HEK293 (cell line): ENCODE measurements around the gene GCC2.

Experiments
- CTCF ChIA-PET: fragments of 350-600 bp; formaldehyde crosslinking; extraction: SDS; loops from one replicate; lab custom pipeline; 2021; ENCODE audit warnings: antibody characterized with exemption; lab: Yijun Ruan, JAX
- POLR2A ChIA-PET: fragments of 300-600 bp; formaldehyde crosslinking; extraction: SDS; loops from one replicate; lab custom pipeline; 2020; ENCODE audit warnings: antibody characterized with exemption, inconsistent platforms; lab: Yijun Ruan, JAX
- H3K27ac ChIP-seq: fragments of 200-500 bp; sonication (Bioruptor generic); 2 replicates; pipeline ENCODE4 v1.5.1; 2014; ENCODE audit warnings: low read depth, low read length, control low read depth, inconsistent platforms; ENCODE audit errors: extremely low read depth
- H3K36me3 ChIP-seq, 2 experiments: fragments of 200-500 bp in 1 of 2; sonication (Bioruptor generic) in 1 of 2; 1 replicate in 1 of 2; 2 replicates in 1 of 2; pipeline ENCODE4 v1.5.1; 2014 to 2017; ENCODE audit warnings: inconsistent platforms in 2 of 2, low read length in 2 of 2; ENCODE audit not compliant: control insufficient read depth in 2 of 2, insufficient read depth in 1 of 2
- H3K4me1 ChIP-seq: fragments of 200-500 bp; sonication (Bioruptor generic); 2 replicates; pipeline ENCODE4 v1.5.1; 2014; ENCODE audit warnings: mild to moderate bottlenecking, low read length, inconsistent platforms; ENCODE audit not compliant: control insufficient read depth, insufficient read depth
- H3K4me3 ChIP-seq: 2 replicates; pipeline ENCODE4 v1.5.1; 2011; ENCODE audit warnings: low read depth, mild to moderate bottlenecking, control low read depth, low read length, moderate library complexity
- H3K9me3 ChIP-seq: fragments of 200-500 bp; sonication (Bioruptor generic); 2 replicates; pipeline ENCODE4 v1.5.1; 2014; ENCODE audit warnings: low read depth, low read length, inconsistent platforms; ENCODE audit not compliant: control insufficient read depth, insufficient read depth
- HOXD13 ChIP-seq: sonication (generic); formaldehyde crosslinking; IDR thresholded peaks from 2 replicates; pipeline ENCODE4 v1.8.0; 2022; ENCODE audit warnings: missing genetic modification reagents, borderline replicate concordance
- KLF8 ChIP-seq: fragments of 450-650 bp; formaldehyde crosslinking; IDR thresholded peaks from 2 replicates; pipeline ENCODE4 v1.5.1; 2016; ENCODE audit warnings: missing biosample characterization, missing genetic modification characterization
- ZNF114 ChIP-seq: fragments of 450-650 bp; formaldehyde crosslinking; IDR thresholded peaks from 2 replicates; pipeline ENCODE4 v1.5.0; 2017; ENCODE audit warnings: missing biosample characterization, missing genetic modification characterization
- ZNF2 ChIP-seq: fragments of 450-650 bp; formaldehyde crosslinking; IDR thresholded peaks from 2 replicates; pipeline ENCODE4 v1.5.1; 2016; ENCODE audit warnings: missing biosample characterization, missing genetic modification characterization
- ZNF221 ChIP-seq: fragments of 450-650 bp; formaldehyde crosslinking; IDR thresholded peaks from 2 replicates; pipeline ENCODE4 v1.5.1; 2017; ENCODE audit warnings: missing biosample characterization, missing genetic modification characterization, borderline replicate concordance
- ZNF239 ChIP-seq: fragments of 450-650 bp; formaldehyde crosslinking; IDR thresholded peaks from 2 replicates; pipeline ENCODE4 v1.5.1; 2016; ENCODE audit warnings: missing biosample characterization, missing genetic modification characterization
- ZNF621 ChIP-seq: fragments of 450-650 bp; formaldehyde crosslinking; IDR thresholded peaks from 2 replicates; pipeline ENCODE4 v1.5.1; 2017; ENCODE audit warnings: missing biosample characterization, missing genetic modification characterization
- ZNF629 ChIP-seq: fragments of 450-650 bp; formaldehyde crosslinking; IDR thresholded peaks from 2 replicates; pipeline ENCODE4 v1.5.1; 2017; ENCODE audit warnings: missing biosample characterization, missing genetic modification characterization
- TF ChIP-seq, protein P1 (sequence below): fragments of 450-650 bp; formaldehyde crosslinking; IDR thresholded peaks from 2 replicates; pipeline ENCODE4 v1.5.1; 2016; ENCODE audit warnings: missing biosample characterization, missing genetic modification characterization
- TF ChIP-seq, protein P2 (sequence below): fragments of 450-650 bp; formaldehyde crosslinking; IDR thresholded peaks from 2 replicates; pipeline ENCODE4 v1.5.0; 2017; ENCODE audit warnings: missing biosample characterization, missing genetic modification characterization, borderline replicate concordance
- TF ChIP-seq, protein P3 (sequence below): fragments of 450-650 bp; formaldehyde crosslinking; IDR thresholded peaks from 2 replicates; pipeline ENCODE4 v1.5.1; 2016; ENCODE audit warnings: missing biosample characterization, missing genetic modification characterization, borderline replicate concordance
- TF ChIP-seq, protein P4 (sequence below): fragments of 450-650 bp; formaldehyde crosslinking; IDR thresholded peaks from 2 replicates; pipeline ENCODE4 v1.5.1; 2016; ENCODE audit warnings: missing biosample characterization, missing genetic modification characterization, borderline replicate concordance
- TF ChIP-seq, protein P5 (sequence below): fragments of 450-650 bp; formaldehyde crosslinking; IDR thresholded peaks from 2 replicates; pipeline ENCODE4; 2016; ENCODE audit warnings: missing biosample characterization, missing genetic modification characterization

Gene GCC2

DNA sequence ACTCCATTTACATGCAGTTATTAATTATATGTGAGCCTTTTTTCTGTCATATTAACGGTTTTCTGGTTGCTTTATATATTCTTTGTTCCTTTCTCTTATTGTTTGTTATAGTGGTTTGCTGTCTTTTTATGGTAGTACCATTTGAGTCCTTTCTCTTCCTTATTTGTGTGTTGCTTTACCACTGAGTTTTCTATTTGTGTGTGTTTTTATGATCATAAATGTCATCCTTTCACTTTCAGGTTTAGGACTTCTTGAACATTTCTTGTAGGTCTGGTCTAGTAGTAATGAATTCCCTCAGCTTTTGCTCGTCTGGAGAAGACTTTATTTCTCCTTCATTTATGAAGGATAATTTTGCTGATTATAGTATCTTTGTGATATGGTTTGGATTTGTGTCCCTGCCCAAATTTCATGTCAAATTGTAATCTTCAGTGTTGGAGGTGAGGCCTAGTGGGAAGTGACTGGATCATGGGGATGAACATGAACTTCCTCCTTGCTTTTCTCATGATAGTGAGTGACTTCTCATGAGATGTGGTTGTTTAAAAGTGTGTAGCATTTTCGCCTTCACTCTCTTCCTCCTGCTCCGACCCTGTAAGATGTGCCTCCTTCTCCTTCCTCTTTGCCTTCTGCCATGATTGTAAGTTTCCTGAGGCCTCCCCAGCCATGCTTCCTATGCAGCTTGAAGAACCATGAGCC lies 11.5 kb downstream of the GCC2 start (continued):
- TF ChIP-seq, protein P1, sequence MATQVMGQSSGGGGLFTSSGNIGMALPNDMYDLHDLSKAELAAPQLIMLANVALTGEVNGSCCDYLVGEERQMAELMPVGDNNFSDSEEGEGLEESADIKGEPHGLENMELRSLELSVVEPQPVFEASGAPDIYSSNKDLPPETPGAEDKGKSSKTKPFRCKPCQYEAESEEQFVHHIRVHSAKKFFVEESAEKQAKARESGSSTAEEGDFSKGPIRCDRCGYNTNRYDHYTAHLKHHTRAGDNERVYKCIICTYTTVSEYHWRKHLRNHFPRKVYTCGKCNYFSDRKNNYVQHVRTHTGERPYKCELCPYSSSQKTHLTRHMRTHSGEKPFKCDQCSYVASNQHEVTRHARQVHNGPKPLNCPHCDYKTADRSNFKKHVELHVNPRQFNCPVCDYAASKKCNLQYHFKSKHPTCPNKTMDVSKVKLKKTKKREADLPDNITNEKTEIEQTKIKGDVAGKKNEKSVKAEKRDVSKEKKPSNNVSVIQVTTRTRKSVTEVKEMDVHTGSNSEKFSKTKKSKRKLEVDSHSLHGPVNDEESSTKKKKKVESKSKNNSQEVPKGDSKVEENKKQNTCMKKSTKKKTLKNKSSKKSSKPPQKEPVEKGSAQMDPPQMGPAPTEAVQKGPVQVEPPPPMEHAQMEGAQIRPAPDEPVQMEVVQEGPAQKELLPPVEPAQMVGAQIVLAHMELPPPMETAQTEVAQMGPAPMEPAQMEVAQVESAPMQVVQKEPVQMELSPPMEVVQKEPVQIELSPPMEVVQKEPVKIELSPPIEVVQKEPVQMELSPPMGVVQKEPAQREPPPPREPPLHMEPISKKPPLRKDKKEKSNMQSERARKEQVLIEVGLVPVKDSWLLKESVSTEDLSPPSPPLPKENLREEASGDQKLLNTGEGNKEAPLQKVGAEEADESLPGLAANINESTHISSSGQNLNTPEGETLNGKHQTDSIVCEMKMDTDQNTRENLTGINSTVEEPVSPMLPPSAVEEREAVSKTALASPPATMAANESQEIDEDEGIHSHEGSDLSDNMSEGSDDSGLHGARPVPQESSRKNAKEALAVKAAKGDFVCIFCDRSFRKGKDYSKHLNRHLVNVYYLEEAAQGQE (tag by site-specific recombination) = no peak
- TF ChIP-seq ZNF629 (no peak), HOXD13 (CRISPR knock-in tag) (no peak), ZNF114 (tag by site-specific recombination) (no peak), ZNF621 (no peak), ZNF221 (tag by site-specific recombination) (no peak)
- TF ChIP-seq, protein P2, sequence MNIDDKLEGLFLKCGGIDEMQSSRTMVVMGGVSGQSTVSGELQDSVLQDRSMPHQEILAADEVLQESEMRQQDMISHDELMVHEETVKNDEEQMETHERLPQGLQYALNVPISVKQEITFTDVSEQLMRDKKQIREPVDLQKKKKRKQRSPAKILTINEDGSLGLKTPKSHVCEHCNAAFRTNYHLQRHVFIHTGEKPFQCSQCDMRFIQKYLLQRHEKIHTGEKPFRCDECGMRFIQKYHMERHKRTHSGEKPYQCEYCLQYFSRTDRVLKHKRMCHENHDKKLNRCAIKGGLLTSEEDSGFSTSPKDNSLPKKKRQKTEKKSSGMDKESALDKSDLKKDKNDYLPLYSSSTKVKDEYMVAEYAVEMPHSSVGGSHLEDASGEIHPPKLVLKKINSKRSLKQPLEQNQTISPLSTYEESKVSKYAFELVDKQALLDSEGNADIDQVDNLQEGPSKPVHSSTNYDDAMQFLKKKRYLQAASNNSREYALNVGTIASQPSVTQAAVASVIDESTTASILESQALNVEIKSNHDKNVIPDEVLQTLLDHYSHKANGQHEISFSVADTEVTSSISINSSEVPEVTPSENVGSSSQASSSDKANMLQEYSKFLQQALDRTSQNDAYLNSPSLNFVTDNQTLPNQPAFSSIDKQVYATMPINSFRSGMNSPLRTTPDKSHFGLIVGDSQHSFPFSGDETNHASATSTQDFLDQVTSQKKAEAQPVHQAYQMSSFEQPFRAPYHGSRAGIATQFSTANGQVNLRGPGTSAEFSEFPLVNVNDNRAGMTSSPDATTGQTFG (tag by site-specific recombination) = no peak
- TF ChIP-seq, protein P3, sequence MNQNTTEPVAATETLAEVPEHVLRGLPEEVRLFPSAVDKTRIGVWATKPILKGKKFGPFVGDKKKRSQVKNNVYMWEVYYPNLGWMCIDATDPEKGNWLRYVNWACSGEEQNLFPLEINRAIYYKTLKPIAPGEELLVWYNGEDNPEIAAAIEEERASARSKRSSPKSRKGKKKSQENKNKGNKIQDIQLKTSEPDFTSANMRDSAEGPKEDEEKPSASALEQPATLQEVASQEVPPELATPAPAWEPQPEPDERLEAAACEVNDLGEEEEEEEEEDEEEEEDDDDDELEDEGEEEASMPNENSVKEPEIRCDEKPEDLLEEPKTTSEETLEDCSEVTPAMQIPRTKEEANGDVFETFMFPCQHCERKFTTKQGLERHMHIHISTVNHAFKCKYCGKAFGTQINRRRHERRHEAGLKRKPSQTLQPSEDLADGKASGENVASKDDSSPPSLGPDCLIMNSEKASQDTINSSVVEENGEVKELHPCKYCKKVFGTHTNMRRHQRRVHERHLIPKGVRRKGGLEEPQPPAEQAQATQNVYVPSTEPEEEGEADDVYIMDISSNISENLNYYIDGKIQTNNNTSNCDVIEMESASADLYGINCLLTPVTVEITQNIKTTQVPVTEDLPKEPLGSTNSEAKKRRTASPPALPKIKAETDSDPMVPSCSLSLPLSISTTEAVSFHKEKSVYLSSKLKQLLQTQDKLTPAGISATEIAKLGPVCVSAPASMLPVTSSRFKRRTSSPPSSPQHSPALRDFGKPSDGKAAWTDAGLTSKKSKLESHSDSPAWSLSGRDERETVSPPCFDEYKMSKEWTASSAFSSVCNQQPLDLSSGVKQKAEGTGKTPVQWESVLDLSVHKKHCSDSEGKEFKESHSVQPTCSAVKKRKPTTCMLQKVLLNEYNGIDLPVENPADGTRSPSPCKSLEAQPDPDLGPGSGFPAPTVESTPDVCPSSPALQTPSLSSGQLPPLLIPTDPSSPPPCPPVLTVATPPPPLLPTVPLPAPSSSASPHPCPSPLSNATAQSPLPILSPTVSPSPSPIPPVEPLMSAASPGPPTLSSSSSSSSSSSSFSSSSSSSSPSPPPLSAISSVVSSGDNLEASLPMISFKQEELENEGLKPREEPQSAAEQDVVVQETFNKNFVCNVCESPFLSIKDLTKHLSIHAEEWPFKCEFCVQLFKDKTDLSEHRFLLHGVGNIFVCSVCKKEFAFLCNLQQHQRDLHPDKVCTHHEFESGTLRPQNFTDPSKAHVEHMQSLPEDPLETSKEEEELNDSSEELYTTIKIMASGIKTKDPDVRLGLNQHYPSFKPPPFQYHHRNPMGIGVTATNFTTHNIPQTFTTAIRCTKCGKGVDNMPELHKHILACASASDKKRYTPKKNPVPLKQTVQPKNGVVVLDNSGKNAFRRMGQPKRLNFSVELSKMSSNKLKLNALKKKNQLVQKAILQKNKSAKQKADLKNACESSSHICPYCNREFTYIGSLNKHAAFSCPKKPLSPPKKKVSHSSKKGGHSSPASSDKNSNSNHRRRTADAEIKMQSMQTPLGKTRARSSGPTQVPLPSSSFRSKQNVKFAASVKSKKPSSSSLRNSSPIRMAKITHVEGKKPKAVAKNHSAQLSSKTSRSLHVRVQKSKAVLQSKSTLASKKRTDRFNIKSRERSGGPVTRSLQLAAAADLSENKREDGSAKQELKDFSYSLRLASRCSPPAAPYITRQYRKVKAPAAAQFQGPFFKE (tag by site-specific recombination) = no peak
- TF ChIP-seq, protein P4, sequence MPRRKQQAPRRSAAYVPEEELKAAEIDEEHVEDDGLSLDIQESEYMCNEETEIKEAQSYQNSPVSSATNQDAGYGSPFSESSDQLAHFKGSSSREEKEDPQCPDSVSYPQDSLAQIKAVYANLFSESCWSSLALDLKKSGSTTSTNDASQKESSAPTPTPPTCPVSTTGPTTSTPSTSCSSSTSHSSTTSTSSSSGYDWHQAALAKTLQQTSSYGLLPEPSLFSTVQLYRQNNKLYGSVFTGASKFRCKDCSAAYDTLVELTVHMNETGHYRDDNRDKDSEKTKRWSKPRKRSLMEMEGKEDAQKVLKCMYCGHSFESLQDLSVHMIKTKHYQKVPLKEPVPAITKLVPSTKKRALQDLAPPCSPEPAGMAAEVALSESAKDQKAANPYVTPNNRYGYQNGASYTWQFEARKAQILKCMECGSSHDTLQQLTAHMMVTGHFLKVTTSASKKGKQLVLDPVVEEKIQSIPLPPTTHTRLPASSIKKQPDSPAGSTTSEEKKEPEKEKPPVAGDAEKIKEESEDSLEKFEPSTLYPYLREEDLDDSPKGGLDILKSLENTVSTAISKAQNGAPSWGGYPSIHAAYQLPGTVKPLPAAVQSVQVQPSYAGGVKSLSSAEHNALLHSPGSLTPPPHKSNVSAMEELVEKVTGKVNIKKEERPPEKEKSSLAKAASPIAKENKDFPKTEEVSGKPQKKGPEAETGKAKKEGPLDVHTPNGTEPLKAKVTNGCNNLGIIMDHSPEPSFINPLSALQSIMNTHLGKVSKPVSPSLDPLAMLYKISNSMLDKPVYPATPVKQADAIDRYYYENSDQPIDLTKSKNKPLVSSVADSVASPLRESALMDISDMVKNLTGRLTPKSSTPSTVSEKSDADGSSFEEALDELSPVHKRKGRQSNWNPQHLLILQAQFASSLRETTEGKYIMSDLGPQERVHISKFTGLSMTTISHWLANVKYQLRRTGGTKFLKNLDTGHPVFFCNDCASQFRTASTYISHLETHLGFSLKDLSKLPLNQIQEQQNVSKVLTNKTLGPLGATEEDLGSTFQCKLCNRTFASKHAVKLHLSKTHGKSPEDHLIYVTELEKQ = no peak

DNA sequence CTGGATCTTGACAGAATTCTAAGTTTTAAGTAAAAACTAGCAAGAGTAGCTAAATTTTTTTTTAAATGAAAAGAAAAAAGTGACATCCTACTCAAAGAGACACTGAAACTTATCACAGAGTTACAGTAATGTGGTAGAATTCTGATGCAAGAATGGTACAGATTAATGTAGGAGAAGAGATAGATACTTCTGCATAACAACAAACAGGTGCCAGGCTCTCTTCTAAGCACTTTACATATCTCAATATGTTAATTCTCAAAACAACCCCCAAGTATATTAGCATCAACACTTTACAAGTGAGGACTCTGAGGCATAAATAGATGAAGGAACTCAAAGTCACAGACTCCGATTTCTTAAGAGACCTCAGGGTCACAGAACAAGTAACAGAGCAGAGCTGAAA lies 28.1 kb downstream of the GCC2 start:
- ChIA-PET CTCF (no interaction called here), POLR2A (no interaction called here)
- no peak overlapping the region for H3K4me3 ChIP-seq
- TF ChIP-seq ZNF239 (tag by site-specific recombination) (no peak), KLF8 (tag by site-specific recombination) (no peak), ZNF2 (tag by site-specific recombination) (no peak)
- TF ChIP-seq, protein P5, sequence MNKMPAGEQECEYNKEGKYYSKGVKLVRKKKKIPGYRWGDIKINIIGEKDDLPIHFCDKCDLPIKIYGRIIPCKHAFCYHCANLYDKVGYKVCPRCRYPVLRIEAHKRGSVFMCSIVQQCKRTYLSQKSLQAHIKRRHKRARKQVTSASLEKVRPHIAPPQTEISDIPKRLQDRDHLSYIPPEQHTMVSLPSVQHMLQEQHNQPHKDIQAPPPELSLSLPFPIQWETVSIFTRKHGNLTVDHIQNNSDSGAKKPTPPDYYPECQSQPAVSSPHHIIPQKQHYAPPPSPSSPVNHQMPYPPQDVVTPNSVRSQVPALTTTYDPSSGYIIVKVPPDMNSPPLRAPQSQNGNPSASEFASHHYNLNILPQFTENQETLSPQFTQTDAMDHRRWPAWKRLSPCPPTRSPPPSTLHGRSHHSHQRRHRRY (tag by site-specific recombination) = no peak
- no peaks in the 10 kb centered on the region for H3K9me3 ChIP-seq
- no peak overlapping the region for H3K27ac ChIP-seq
- peaks cover 37 to 81% of the 10 kb centered on the region in 2 experiments for H3K36me3 ChIP-seq
- H3K4me1 ChIP-seq = no peaks in the 10 kb centered on the region
